Right ventricle myocardium inferior (tissue), 1 donor: ENCODE results near the gene ETV3. TPM values are rescaled to one million over a fixed set of nuclear protein-coding genes. Genes with fewer than 3 reads are reported as not detected.

Experiments used
- ATAC-seq: fragments of 200-7000 bp; cut with Tn5 transposase; one replicate; pipeline ENCODE4 v1.9.1; 2020; ENCODE audit warnings: mild to moderate bottlenecking, moderate library complexity
- DNase-seq: peaks from one replicate; pipeline ENCODE4 v3.0.0; 2021; ENCODE audit errors: missing footprints
- intact Hi-C: fragments of 100-400 bp; cut with DNase I; formaldehyde crosslinking; loops from one replicate; pipeline ENCODE4 v1.11.0; 2022
- total RNA-seq: library from RNA; stranded (reverse); fragmentation: NEBNext Ultra II Directional; extraction: Animal tissue kit (Norgen Biotek cat#: 25700); gene quantifications from one replicate; pipeline ENCODE4 v1.2.1, GENCODE V29; 2021
- donor health status: DM: no; HTN: yes; CAD: no; lungs with severe emphysema.

Gene ETV3
- total RNA-seq, 1 donor from 2014 or later: 16.9 TPM

GRCh38 chr1:157166590-157166989, 28.4 kb upstream of the ETV3 start:
- ATAC-seq: no peak
- intact Hi-C loops: loop anchor here (10.0 kb wide), 1 partner anchor 328 kb away; no protein-coding TSS in a partner anchor

DNA sequence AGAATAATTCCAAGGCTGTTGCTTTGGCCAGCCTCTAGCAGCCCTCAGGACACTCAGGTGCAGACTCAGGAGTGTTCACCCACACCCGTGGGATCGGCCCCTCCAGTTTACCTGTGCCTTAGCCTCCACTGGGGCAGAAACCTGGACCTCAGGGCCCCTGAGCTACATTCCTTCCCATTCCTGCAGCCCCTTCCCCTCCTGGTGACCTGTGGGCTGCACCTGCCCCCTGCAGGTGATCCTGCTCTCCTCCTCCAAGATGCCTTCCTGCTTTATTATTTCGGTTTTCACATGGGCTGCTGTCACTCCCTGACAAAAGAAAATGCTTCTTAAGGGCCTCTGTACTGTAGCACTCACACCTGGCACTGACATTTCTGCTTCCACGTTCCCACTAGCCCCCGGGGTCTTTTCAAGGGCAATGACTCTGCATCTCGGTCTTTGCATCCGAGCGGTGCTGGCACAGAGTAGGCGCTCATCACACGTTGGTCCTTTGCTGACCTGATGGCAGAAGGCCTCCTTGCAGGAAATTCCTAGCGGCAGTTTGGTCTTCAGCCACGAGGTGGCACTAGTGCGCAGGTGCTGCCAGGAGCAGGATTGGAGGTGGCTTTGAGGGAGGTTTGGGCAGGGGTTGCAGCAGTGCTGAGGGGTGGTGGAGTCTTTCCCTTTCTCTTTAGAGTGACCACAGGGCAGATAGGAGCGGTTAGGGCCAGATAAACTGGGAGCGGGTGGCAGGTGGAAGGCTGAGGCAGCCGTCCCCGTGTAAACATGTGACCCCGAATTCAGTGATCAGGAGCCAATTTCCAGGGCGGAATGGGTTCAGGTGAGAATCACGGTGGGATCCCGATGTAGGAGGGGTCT, 25.3 kb upstream of the ETV3 start:
- peak; percentile 62 for ATAC-seq
- intact Hi-C loops: loop anchor here (10.0 kb wide), 1 partner anchor 331 kb away; no protein-coding TSS in a partner anchor
- peak; percentile 84 for DNase-seq

More at GRCh38 chr1:157166590-157166989, 28.4 kb upstream of the ETV3 start:
- DNase-seq: no peak

- no peak for ATAC-seq
- intact Hi-C loops: loop anchor here (10.0 kb wide), 1 partner anchor 332 kb away; no protein-coding TSS in a partner anchor
- no peak for DNase-seq
These were observed 24.1 kb upstream of the ETV3 start for GRCh38 chr1:157162345-157162744.

DNA sequence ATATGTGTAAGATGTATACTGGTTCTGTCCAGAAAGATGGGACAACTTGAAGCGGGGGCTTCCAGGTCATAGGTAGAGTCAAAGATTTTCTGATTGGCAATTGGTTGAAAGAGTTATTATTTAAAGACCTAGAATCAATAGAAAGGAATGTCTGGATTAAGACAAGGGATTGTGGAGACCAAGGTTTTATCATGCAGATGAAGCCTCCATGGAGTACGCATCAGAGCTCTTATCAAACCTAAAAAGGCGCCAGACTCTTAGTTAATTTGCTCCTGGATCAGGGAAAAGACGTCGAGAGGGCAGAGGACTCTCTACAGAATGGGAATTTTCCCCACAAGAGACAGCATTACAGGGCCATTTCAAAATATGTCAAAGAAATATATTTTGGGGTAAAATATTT, 23.7 kb upstream of the ETV3 start:
- ATAC-seq: no peak
- intact Hi-C loops: loop anchor here (10.0 kb wide), 1 partner anchor 333 kb away; no protein-coding TSS in a partner anchor
- DNase-seq: no peak

DNA sequence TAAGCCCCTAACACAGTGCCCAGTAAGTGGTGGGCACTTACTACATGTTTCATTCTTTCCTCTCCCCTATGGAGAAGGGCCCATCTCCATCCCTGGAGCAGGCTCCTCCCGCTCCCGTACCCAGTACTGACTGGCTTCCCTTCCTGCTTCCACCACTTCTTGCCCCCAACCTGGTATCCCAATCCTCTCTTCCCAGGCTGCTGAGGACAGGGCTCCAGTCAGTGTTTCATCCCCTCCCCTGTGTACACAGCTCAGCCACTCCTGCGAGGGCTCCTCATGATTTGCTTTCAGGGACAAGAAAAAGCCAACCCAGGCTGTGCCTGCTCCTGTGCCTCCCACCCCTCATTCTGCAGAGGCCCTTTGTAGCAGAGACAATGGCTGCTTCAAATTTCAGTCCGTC, 20.8 kb upstream of the ETV3 start:
- intact Hi-C loops: no loop called here
- ATAC-seq: no peak
- DNase-seq: no peak

DNA sequence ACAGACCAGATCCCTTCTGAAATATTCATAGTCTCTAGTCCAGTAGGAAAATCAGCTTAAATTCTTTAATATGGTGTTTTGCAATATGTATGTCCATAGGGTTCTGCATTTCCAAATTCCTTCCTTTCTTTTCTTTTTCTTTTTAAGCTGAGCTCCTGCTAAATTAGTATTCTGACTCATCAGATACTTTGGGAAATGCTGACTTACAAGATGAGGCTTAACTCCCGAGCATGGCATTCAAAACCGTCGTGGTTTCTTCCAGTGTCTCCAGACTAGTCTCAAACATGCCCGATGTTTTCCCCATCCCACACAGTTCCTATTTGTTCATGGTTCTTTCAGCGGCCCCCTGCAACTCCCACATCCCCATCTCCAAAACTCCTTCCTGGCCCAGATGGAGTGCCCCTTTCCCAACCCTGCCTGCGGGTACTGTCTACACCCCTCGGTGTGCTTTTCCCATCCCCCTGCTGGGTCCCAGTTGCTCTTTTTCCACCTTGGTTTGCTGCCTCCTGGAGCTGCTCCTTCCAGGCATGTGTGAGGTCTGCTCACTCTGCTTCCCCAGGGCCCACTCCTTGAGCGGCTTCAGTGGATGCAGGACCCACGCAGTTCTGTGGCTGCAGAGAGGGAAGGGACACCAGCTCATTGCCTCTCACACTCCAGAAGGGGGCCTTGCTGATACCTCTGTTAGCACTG, 19.5 kb upstream of the ETV3 start:
- DNase-seq (no peak), ATAC-seq (no peak)
- intact Hi-C loops: no loop called here

GRCh38 chr1:157156058-157156541, 17.9 kb upstream of the ETV3 start:
- ATAC-seq (peak; percentile 77), DNase-seq (peak; percentile 89)
- intact Hi-C loops: loop anchor here (1.0 kb wide), 1 partner anchor 66 kb away; no protein-coding TSS in a partner anchor

DNA sequence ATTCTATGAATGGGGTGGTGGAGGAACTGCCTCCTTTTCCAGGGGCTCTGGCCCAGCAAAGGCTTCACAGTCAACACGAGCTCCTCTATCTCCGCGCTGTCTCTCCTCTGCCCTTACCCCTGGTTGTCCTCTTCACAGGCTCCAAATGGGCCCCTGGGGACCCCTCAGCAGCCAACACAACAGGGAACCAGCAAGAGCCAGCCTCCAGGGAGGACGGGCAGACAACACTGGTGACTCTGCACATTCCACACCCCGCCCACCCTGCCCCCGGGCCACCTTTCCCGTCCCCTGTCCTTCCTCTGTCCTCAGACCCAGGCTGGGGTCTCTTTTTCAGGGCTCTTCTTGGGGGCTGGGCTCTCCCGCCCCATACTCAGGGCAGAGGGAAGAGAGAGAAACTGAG, 17.5 kb upstream of the ETV3 start:
- DNase-seq (no peak), ATAC-seq (peak; percentile 29)
- intact Hi-C loops: loop anchor here (1.0 kb wide), 1 partner anchor 65 kb away; no protein-coding TSS in a partner anchor

GRCh38 chr1:157154940-157155514, 16.8 kb upstream of the ETV3 start:
- ATAC-seq: peak; percentile 53
- DNase-seq: no peak
- intact Hi-C loops: no loop called here

DNA sequence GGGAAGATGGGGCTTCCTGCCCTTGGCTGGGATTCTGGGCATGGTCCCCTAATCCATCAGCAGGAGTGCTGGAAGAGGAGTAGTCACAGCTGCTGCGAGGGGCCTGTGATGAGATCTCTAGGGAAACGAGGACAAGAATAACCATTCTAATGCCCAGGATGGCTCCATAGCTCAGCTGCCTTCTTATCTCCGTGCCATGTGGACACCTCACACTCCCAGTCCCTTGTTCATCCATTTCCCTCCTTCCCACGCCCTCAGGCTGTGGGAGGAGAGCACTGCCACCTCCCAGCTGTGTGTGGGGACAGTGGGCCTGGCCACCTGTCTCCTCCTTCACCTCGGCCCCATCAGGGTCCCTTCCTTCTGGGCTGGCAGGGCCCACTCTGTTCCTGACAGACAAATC, 16.1 kb upstream of the ETV3 start:
- intact Hi-C loops: no loop called here
- DNase-seq (no peak), ATAC-seq (no peak)

DNA sequence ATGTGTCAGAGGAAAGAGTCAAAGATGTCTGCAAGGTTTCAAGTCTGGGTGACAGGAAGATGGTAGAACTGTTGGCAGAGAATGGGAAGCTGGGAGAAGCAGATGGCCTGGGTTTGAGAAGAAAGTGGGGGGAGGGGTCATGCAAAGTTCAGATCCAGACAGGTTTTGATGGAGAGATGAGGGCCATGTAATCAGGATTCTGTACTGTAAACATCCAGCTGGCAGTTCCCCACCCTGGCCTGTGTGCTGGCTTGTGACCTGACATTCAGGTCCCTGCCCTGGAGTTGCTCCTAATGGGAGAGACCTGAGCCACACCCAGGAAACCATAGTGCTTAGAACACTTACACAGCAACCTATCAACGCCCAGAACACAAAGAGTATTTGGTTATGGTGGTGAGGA, 15.6 kb upstream of the ETV3 start:
- intact Hi-C loops: no loop called here
- DNase-seq (no peak), ATAC-seq (no peak)

- intact Hi-C loops: no loop called here
- DNase-seq (no peak), ATAC-seq (no peak)
These were observed 14.3 kb upstream of the ETV3 start for GRCh38 chr1:157152510-157152909.

- ATAC-seq (no peak), DNase-seq (no peak)
- intact Hi-C loops: no loop called here
These were observed 13.3 kb upstream of the ETV3 start for GRCh38 chr1:157151506-157151905.

- ATAC-seq (no peak), DNase-seq (no peak)
- intact Hi-C loops: no loop called here
These were observed 12.9 kb upstream of the ETV3 start for GRCh38 chr1:157151073-157151472.

DNA sequence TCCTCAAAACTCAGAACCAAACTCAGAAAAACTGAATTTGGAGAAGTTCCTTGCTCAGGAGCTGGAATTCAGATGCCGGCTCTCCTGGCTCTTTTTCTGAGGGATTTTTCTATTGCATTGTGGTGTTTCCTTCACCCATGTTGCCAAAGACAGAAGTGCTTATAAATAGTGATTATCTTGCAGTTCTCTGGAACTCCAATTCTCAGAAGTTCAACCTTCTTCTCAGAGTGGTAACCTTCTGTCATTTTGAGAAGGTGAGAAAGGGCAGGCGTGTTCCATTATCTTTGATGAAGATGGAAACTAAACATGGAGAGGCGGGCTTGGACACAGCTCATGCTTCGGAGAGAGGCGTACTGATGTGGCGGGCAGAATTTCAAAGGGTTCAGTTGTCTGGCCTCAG, 12.4 kb upstream of the ETV3 start:
- no peak for DNase-seq
- intact Hi-C loops: no loop called here
- no peak for ATAC-seq

DNA sequence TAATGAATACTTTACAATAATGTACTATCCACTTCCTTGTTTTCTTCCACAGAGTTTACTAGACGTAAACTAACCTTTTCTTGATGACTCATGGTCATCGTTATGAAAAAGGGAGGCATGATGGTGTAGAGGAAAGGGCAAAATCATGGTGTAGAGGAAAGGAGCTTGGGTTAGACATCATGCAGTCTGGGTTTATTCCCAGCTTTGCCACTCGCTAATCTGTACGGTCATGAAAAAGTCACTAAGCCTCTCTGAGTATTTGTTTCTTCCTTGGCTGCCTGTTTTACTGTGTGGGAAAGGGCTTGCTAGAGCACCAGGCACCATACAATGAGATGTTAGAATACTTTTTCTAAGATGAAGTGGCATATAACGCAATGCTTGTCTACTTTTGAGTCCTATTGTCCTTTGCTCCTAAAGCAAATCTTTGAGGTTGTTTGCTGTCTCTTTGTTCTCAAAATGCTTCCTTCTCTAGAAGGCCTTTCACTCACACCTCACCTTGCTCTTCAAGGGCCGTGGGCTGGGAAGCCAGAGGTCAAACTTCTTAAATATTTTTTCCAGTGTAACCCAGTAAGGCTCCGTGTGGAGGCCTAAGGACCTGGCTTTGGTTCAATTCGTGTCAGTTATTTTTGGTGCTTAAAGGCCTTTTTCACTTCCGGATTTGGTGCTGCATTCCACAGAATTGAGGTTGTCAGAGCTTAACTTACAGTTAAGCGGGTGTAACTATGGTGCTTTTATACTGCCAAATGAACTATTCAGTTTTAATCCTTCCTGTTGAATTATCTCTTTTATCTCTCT, 9.9 kb upstream of the ETV3 start:
- no peak for ATAC-seq
- no peak for DNase-seq
- intact Hi-C loops: no loop called here

DNA sequence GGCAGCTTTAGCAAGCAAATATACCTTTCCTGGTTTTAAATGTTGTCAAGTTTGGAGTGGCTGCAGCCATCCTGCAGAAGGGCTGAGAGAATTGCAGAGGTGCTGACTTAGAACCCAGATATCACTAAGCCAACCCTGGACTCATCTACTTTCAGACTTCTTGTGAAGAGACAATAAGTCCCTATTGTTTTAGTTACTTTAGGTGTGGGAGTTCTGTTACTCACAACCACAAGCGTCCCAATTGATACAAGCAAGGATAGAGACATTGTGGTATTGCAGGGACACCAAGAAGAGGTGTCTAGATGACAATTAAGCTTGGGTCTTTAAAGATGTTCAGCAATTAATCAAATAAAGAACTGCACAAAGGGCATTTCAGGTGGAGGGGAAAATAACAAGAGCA, 8.8 kb upstream of the ETV3 start:
- intact Hi-C loops: no loop called here
- DNase-seq (no peak), ATAC-seq (no peak)

- DNase-seq (no peak), ATAC-seq (no peak)
- intact Hi-C loops: no loop called here
These were observed 8.0 kb upstream of the ETV3 start for GRCh38 chr1:157146244-157146643.

- no peak for ATAC-seq
- DNase-seq: no peak
- intact Hi-C loops: no loop called here
These were observed 6.9 kb upstream of the ETV3 start for GRCh38 chr1:157145076-157145475.
